Esophagus squamous epithelium (tissue), 5 donors: ENCODE data around the gene CASK. TPM values are rescaled to one million over a fixed set of nuclear protein-coding genes. Genes with fewer than 3 reads are reported as not detected.

ENCODE experiments used
- DNase-seq: peaks from one replicate; lab custom pipeline; 2025; lab: John Stamatoyannopoulos, UW
- H3K27ac ChIP-seq, 4 donors: fragments of 200-600 bp; sonication (generic); one replicate each; pipeline ENCODE4 v1.5.1; 2016 to 2019; ENCODE audit warnings: mild to moderate bottlenecking in 1 of 4
- H3K27me3 ChIP-seq, 4 donors: fragments of 200-600 bp; sonication (generic); 1 replicate in 3 of 4; 2 replicates in 1 of 4; pipeline versions ENCODE4 v1.5.1 to v1.6.0; 2017 to 2021; ENCODE audit warnings: antibody characterized with exemption in 1 of 4
- H3K36me3 ChIP-seq, 3 donors: fragments of 200-600 bp; sonication (generic); one replicate each; pipeline ENCODE4 v1.5.1; 2016 to 2019
- H3K4me1 ChIP-seq, 3 donors: fragments of 200-600 bp; sonication (generic); one replicate each; pipeline ENCODE4 v1.5.1; 2017 to 2019
- H3K4me3 ChIP-seq, 4 donors: fragments of 200-600 bp; sonication (generic); 1 replicate in 3 of 4; 2 replicates in 1 of 4; pipeline ENCODE4 v1.5.1; 2016 to 2019; ENCODE audit warnings: mild to moderate bottlenecking in 2 of 4, moderate library complexity in 1 of 4
- H3K9me3 ChIP-seq, 3 donors: fragments of 200-600 bp; sonication (generic); one replicate each; pipeline ENCODE4 v1.5.1; 2016 to 2019
- POLR2A ChIP-seq, 4 donors: fragments of 450-650 bp; IDR thresholded peaks; one replicate each; pipeline ENCODE4 v1.6.1; 2017; ENCODE audit warnings: antibody characterized with exemption in 4 of 4, mild to moderate bottlenecking in 4 of 4, moderate library complexity in 3 of 4
- WGBS, 2 donors: methylation state at CpG; one replicate each; pipeline ENCODE4 v1.1.5; 2018; 5-methylcytosine and 5-hydroxymethylcytosine counted together
- intact Hi-C: fragments of 100-400 bp; cut with DNase I; formaldehyde crosslinking; loops from one replicate; pipeline ENCODE4 v1.15.0; 2022
- total RNA-seq, 4 donors: library from RNA; depleted of rRNA; stranded (reverse); fragments of >200 nt; gene quantifications; one replicate each; pipeline ENCODE4 v1.1.0, GENCODE V29; 2016
- TF ChIP-seq, protein P1 (sequence below), 6 experiments: fragments of 450-650 bp in 4 of 6; fragments of 200-600 bp in 2 of 6; sonication (generic) in 2 of 6; IDR thresholded peaks; one replicate each; pipeline ENCODE4 v1.5.1; 2016 to 2019; ENCODE audit warnings: antibody characterized with exemption in 6 of 6, mild to moderate bottlenecking in 4 of 6, moderate library complexity in 4 of 6
- donor health status: DM: yes; HTN: yes; CAD: no.

The CASK gene
- total RNA-seq, 4 donors from 2014 or later, result 32.3 to 57.4 (median 36.0) TPM

DNA sequence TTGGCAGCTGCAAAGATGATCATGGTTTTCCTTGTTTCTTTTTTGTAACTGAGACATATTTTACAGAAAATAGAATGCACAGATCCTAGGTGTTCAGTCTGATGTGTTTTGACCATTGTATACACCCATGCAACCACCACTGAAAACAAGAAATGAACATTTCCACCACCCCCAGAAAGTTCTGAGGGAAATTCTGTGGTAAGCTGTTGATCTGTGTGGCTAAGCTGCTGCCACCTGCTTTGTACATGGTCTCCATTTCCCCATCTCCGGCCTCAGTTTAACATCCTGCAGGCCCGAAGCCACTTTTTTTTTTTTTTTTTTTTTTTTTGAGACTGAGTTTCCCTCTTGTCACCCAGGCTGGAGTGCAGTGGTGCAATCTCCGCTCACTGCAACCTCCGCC is 411.0 kb downstream of the CASK start:
- H3K27ac ChIP-seq, result no peak overlapping the region
- no peaks in the 10 kb centered on the region for H3K27me3 ChIP-seq
- intact Hi-C loops, result no loop called here
- no peak overlapping the region for H3K4me3 ChIP-seq
- TF ChIP-seq POLR2A (IDR thresholded peaks at IDR 0.05), result no peak
- TF ChIP-seq, protein P1, sequence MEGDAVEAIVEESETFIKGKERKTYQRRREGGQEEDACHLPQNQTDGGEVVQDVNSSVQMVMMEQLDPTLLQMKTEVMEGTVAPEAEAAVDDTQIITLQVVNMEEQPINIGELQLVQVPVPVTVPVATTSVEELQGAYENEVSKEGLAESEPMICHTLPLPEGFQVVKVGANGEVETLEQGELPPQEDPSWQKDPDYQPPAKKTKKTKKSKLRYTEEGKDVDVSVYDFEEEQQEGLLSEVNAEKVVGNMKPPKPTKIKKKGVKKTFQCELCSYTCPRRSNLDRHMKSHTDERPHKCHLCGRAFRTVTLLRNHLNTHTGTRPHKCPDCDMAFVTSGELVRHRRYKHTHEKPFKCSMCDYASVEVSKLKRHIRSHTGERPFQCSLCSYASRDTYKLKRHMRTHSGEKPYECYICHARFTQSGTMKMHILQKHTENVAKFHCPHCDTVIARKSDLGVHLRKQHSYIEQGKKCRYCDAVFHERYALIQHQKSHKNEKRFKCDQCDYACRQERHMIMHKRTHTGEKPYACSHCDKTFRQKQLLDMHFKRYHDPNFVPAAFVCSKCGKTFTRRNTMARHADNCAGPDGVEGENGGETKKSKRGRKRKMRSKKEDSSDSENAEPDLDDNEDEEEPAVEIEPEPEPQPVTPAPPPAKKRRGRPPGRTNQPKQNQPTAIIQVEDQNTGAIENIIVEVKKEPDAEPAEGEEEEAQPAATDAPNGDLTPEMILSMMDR (IDR thresholded peaks at IDR 0.05), result no peak
- H3K4me1 ChIP-seq, result no peaks in the 10 kb centered on the region
- H3K36me3 ChIP-seq, result no peaks in the 10 kb centered on the region
- DNase-seq, result no peak
- no peaks in the 10 kb centered on the region for H3K9me3 ChIP-seq
- WGBS, 2 donors, result 57 to 69% methylated on average over 2 of the region's 4 CpGs

DNA sequence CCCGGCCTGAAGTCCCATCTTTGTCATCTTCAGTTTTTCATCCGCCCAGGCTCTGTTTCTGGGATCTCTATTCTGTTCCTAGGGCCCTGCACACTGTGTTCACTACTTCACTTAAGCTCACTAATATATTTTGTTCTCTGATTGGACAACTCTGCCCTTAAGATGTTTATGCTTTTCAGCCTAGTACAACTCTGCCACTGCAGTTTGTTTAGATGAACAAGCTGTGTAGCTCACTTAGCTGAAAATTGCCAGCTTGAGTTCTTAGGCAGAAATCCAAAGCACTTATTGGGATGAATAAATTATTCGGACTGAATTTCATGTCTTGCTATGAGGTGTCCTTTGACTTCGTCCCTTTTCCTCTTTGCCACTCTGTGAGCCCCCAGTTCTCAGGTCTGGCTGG is 415.4 kb downstream of the CASK start:
- H3K4me1 ChIP-seq, result no peaks in the 10 kb centered on the region
- H3K27ac ChIP-seq, result peak overlapping the region in 1 of 4 donors; percentile 10
- H3K4me3 ChIP-seq, result no peak overlapping the region
- no peaks in the 10 kb centered on the region for H3K9me3 ChIP-seq
- 87 to 92% methylated on average over 4 of the region's 4 CpGs for WGBS, 2 donors
- no peak for TF ChIP-seq POLR2A (IDR thresholded peaks at IDR 0.05)
- TF ChIP-seq, protein P1 (IDR thresholded peaks at IDR 0.05), result no peak
- no peaks in the 10 kb centered on the region for H3K27me3 ChIP-seq
- intact Hi-C loops, result no loop called here
- no peaks in the 10 kb centered on the region for H3K36me3 ChIP-seq
- DNase-seq, result no peak

DNA sequence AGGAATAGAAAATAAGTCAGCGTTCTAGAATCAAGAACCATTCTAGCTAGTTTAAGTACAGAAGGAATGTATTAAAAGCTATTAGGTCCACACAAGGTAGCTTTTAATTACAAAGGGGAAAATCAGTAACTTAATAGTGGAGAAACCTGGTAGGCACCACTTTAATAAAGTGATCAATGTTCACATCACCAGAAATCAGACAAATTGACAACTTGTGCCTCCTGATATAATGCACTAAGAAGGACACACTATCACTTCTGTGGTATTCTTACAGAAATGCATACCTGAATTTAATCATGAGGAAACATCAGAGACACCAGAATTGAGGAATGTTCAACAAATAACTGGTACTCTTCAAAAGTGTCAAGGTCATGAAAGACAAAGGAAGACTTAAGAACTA is 421.4 kb downstream of the CASK start:
- TF ChIP-seq, protein P1 (IDR thresholded peaks at IDR 0.05), result no peak
- no peak for TF ChIP-seq POLR2A (IDR thresholded peaks at IDR 0.05)
- no peaks in the 10 kb centered on the region for H3K4me1 ChIP-seq
- H3K9me3 ChIP-seq, result no peaks in the 10 kb centered on the region
- no peak for DNase-seq
- no peak overlapping the region for H3K4me3 ChIP-seq
- no peak overlapping the region for H3K27ac ChIP-seq
- no peaks in the 10 kb centered on the region for H3K27me3 ChIP-seq
- 89 to 93% methylated on average over 1 of the region's 1 CpG for WGBS, 2 donors
- intact Hi-C loops, result no loop called here
- no peaks in the 10 kb centered on the region for H3K36me3 ChIP-seq

DNA sequence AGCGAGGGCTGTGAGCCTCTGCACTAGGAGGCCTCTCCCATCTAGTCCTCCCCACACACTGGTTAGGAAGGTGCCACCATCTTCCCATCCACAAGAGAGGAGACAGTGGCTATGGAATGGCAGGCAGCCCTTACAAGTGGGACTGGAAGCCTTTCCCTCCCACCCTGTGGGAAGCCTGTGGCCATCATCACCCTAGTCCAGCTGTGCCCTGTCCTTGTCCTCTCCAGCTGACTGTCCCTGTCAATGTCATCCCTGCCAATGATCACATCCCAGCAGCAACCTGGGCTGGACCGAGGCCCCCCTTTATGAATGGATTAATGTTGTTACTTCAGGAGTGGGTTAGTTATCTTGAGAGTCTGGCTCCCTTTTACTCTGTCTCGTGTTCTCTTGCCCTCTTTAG is 423.4 kb downstream of the CASK start:
- WGBS, 2 donors, result 37 to 40% methylated on average over 2 of the region's 3 CpGs
- no peaks in the 10 kb centered on the region for H3K36me3 ChIP-seq
- TF ChIP-seq, protein P1 (IDR thresholded peaks at IDR 0.05), result no peak
- no peak for TF ChIP-seq POLR2A (IDR thresholded peaks at IDR 0.05)
- no peaks in the 10 kb centered on the region for H3K9me3 ChIP-seq
- H3K4me3 ChIP-seq, result no peak overlapping the region
- no peaks in the 10 kb centered on the region for H3K4me1 ChIP-seq
- no peak for DNase-seq
- no peak overlapping the region for H3K27ac ChIP-seq
- no peaks in the 10 kb centered on the region for H3K27me3 ChIP-seq
- intact Hi-C loops, result no loop called here

DNA sequence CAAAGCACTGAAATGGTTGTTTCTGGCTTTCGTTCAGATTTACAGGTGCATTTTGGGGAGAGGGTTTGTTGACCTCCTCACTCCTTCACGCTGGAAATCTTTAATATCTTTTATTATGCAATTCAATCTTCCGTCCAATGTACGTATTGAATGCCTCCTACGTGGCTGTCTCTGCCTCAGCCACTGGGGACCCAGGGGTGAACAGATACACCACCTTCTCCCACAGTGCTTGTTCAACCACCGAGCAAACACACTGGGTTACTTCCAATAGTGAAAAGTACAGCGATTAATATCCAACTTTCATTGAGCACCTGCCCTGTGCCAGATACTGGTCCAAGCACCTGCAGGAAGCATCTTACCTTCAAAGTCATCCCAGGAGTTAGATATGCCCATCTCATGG is 424.2 kb downstream of the CASK start:
- no peak overlapping the region for H3K27ac ChIP-seq
- intact Hi-C loops, result no loop called here
- H3K27me3 ChIP-seq, result no peaks in the 10 kb centered on the region
- WGBS, 2 donors, result 82 to 83% methylated on average over 6 to 7 of the region's 7 CpGs
- H3K9me3 ChIP-seq, result no peaks in the 10 kb centered on the region
- no peaks in the 10 kb centered on the region for H3K4me1 ChIP-seq
- no peaks in the 10 kb centered on the region for H3K36me3 ChIP-seq
- H3K4me3 ChIP-seq, result no peak overlapping the region
- DNase-seq, result no peak
- TF ChIP-seq POLR2A (IDR thresholded peaks at IDR 0.05), result no peak
